Mucosa of gallbladder (tissue), 1 donor: ENCODE results near the gene ZDHHC7. TPM values are rescaled to one million over a fixed set of nuclear protein-coding genes. Genes with fewer than 3 reads are reported as not detected.

Source experiments
- total RNA-seq: library from RNA; stranded (reverse); gene quantifications from one replicate; pipeline ENCODE4 v1.2.1, GENCODE V29; 2021
- donor health status: DM: no; HTN: no; CAD: no.

Gene ZDHHC7
- total RNA-seq, 1 donor from 2014 or later: 56.4 TPM

Other genes starting within 250 kb of the ZDHHC7 start
- gene CRISPLD2, start 191.6 kb downstream of the ZDHHC7 start, total RNA-seq: 117 TPM
- gene KIAA0513, start 16.3 kb upstream of the ZDHHC7 start, total RNA-seq: 15.5 TPM
- not detected for gene CIBAR2, start 100.9 kb upstream of the ZDHHC7 start, total RNA-seq